H1 (cell line): ENCODE data around the gene VPS13D.

ENCODE experiments used
- BCL11A ChIP-seq, 2 experiments: IDR thresholded peaks; one replicate each; pipeline ENCODE4 v1.6.1; 2011; ENCODE audit warnings: low read depth in 2 of 2, low read length in 2 of 2, mild to moderate bottlenecking in 2 of 2
- CHD2 ChIP-seq: IDR thresholded peaks from 2 replicates; pipeline ENCODE4 v1.6.1; 2012; ENCODE audit warnings: low read length, improper control_type of control experiment
- CREB1 ChIP-seq: IDR thresholded peaks from 2 replicates; pipeline ENCODE4 v1.6.1; 2012; ENCODE audit warnings: inconsistent platforms
- EZH2 ChIP-seq: fragments of 200-600 bp; sonication (generic); IDR thresholded peaks from 2 replicates; pipeline ENCODE4 v1.7.1; 2012; ENCODE audit warnings: low read depth, mild to moderate bottlenecking, moderate library complexity, low read length, inconsistent platforms; ENCODE audit not compliant: severe bottlenecking
- JUND ChIP-seq: IDR thresholded peaks from 2 replicates; pipeline ENCODE4 v1.6.1; 2011; ENCODE audit warnings: mild to moderate bottlenecking, improper control_type of control experiment, low read length
- POLR2A ChIP-seq, 2 experiments: IDR thresholded peaks; 1 replicate in 1 of 2; 2 replicates in 1 of 2; pipeline ENCODE4 v1.6.1; 2011; ENCODE audit warnings: low read depth in 2 of 2, low read length in 2 of 2, mild to moderate bottlenecking in 2 of 2; ENCODE audit errors: control extremely low read depth in 1 of 2
- POLR2AphosphoS5 ChIP-seq: IDR thresholded peaks from 2 replicates; pipeline ENCODE4 v1.6.1; 2011; ENCODE audit warnings: low read depth, low read length
- RAD21 ChIP-seq, 2 experiments: IDR thresholded peaks in 1 of 2; conservative IDR thresholded peaks in 1 of 2; 2 replicates each; pipeline ENCODE4 v1.6.1; 2011; ENCODE audit warnings: low read depth in 2 of 2, low read length in 2 of 2, improper control_type of control experiment in 1 of 2, inconsistent platforms in 1 of 2, mild to moderate bottlenecking in 1 of 2, moderate library complexity in 1 of 2
- RNF2 ChIP-seq: fragments of 200-900, 300-1000 bp; sonication (generic); IDR thresholded peaks from 2 replicates; pipeline ENCODE4 v1.7.1; 2016; ENCODE audit warnings: borderline replicate concordance, low read depth, mild to moderate bottlenecking, antibody characterized with exemption, low read length; ENCODE audit not compliant: poor library complexity, severe bottlenecking; ENCODE audit errors: missing control alignments
- SP2 ChIP-seq: IDR thresholded peaks from 2 replicates; pipeline ENCODE4 v1.6.1; 2012; ENCODE audit warnings: mild to moderate bottlenecking, low read length, inconsistent platforms
- TAF1 ChIP-seq: IDR thresholded peaks from 2 replicates; pipeline ENCODE4 v1.6.1; 2011; ENCODE audit warnings: mild to moderate bottlenecking, low read depth, low read length
- ZNF274 ChIP-seq: IDR thresholded peaks from 2 replicates; pipeline ENCODE4 v1.7.0; 2012; ENCODE audit warnings: low read length, borderline replicate concordance; ENCODE audit errors: extremely low read depth
- TF ChIP-seq, protein P1 (sequence below), 3 experiments: IDR thresholded peaks; 1 replicate in 2 of 3; 2 replicates in 1 of 3; pipeline versions ENCODE4 v1.5.1 to v1.6.1; 2011; ENCODE audit warnings: low read length in 3 of 3, mild to moderate bottlenecking in 3 of 3, inconsistent platforms in 2 of 3, low read depth in 1 of 3, moderate library complexity in 1 of 3; ENCODE audit not compliant: insufficient read depth in 1 of 3; ENCODE audit errors: control extremely low read depth in 1 of 3

- TF ChIP-seq SP2, result no peak
- TF ChIP-seq, protein P1, sequence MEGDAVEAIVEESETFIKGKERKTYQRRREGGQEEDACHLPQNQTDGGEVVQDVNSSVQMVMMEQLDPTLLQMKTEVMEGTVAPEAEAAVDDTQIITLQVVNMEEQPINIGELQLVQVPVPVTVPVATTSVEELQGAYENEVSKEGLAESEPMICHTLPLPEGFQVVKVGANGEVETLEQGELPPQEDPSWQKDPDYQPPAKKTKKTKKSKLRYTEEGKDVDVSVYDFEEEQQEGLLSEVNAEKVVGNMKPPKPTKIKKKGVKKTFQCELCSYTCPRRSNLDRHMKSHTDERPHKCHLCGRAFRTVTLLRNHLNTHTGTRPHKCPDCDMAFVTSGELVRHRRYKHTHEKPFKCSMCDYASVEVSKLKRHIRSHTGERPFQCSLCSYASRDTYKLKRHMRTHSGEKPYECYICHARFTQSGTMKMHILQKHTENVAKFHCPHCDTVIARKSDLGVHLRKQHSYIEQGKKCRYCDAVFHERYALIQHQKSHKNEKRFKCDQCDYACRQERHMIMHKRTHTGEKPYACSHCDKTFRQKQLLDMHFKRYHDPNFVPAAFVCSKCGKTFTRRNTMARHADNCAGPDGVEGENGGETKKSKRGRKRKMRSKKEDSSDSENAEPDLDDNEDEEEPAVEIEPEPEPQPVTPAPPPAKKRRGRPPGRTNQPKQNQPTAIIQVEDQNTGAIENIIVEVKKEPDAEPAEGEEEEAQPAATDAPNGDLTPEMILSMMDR (IDR thresholded peaks at IDR 0.05; ENCODE audit: control extremely low read depth in 1 of 3, insufficient read depth in 1 of 3, low read depth in 1 of 3, low read length in 3 of 3), result no peak
- no peak for TF ChIP-seq RNF2
- TF ChIP-seq RAD21 (IDR thresholded peaks at IDR 0.05 in 1 of 2, conservative IDR thresholded peaks at IDR 0.05 in 1 of 2; ENCODE audit: low read depth in 2 of 2, low read length in 2 of 2), result no peak
- TF ChIP-seq POLR2AphosphoS5, result no peak
- TF ChIP-seq JUND, result no peak
- TF ChIP-seq CHD2, result no peak
- TF ChIP-seq ZNF274, result no peak
- TF ChIP-seq TAF1, result no peak
- TF ChIP-seq BCL11A (IDR thresholded peaks at IDR 0.05; ENCODE audit: low read depth in 2 of 2, low read length in 2 of 2), result no peak
- TF ChIP-seq POLR2A (IDR thresholded peaks at IDR 0.05; ENCODE audit: control extremely low read depth in 1 of 2, low read depth in 2 of 2, low read length in 2 of 2), result no peak
- no peak for TF ChIP-seq CREB1
- TF ChIP-seq EZH2, result no peak
Measured at GRCh38 chr1:12407962-12408454, 178.2 kb downstream of the VPS13D start.
